GM21529 (cell line): Measurements from ENCODE around the gene NDUFAB1.
"Not testable (repeated sequence)": the region's sequence is repeated elsewhere in the genome, so short reads cannot be mapped to it uniquely, and the experiment has no call there.

Experiments used
- ATAC-seq: cut with Tn5 transposase; IDR thresholded peaks from one replicate; pipeline ENCODE4 v1.9.1; 2021; ENCODE audit not compliant: unreplicated experiment

The NDUFAB1 gene

DNA sequence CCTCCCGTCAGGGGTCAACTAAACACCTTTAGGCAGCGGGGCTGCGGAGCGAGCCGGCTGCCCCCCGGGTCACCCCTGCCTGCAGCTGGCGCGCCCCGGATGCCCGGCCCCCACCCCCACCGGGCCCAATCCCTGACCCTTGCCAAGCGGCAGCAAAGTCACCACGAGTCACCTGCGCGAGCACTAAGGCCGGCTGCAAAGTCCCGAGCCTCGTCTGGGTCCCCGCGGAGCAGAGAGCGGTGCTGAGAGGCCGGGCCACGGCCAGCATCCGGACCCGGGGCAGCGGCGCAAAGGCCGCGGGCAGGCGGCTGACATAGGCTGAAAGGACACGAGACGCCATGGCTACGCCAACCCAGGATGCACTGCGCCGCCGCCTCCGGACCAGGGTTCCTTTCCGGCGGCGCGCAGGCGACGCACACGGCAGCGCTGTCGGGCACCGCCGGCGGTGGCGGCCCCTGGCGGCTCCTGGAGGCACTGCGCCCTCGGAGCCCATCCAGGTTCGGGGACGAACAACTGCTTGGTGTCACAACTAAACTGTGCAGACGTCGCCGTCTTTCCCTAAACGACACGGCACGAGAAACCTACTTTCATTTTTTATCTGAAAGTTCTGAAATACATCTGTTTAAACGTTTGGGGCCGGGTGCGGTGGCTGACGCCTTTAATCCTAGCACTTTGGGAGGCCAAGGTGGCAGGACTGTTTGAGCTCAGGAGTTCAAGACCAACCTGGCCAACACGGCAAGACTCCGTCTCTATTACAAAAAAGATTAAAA is at the start of gene NDUFAB1:
Gene NDUFAB1 (minus strand): TSS at position 366 of the 770 bp plus-strand sequence. CDS start 26 bp downstream, at position 340.
- ATAC-seq, result peak; percentile 85

DNA sequence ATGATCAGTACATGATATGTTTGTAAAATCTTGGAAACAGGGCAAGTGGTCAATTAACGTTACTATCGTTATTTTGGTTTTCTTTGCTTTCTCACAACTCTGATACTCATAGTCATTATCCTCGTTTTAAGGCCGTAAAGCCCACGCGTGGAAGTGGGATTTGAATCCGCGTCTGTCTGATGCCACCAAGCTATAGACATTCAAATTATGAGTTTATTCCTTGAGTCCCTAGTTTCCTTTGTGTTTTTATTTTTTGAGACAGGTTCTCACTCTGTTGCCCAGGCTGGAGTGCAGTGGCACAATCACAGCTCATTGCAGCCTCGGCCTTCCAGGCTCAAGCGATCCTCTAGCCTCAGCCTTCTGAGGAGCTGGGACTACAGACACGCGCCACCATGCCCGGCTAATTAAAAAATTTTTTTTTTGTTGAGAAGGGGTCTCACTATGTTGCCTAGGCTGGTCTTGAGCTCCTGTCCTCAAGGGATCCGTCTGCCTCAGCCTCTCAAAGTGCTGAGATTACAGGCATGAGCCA is 46.2 kb upstream of the NDUFAB1 start:
- no peak for ATAC-seq

DNA sequence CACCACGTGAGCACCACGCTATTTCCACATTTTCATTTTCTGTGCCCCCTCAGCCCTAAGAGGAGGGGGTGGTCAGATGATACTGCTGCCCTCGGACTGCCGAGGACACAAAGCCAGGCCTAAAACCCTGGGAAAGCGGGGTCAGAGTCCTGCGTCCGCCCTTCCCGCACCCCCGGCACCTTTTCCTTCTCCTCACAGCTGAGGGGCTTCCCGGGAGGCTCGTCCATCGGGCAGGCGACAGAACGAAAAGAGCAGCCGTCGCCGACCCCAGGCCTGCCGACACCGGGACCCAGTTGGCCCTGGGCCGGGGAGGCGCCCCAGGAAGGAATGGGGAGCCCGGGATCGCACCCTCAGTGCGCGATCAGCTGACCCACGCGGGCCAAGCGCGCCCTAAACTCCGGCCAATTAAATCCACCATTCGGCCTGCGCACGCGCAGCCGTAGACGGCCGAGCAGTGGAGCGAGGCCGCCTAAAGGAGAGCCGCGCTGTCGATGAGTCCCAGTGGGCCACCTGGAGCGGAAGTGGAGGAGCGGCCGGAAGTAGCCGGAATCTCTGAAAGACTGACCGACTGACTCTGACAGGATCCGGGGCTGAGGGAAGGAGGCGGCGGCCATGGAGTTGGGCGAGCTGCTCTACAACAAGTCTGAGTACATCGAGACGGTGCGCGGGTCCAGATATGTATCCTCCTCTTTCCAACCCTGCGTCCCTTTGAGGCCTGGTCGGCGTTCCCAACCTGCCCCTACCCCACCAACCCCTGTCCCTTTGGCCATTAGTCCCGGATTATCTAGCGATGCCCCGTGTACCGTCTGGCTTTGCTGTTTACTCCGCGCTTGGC is 45.0 kb upstream of the NDUFAB1 start, which contains the start of the genes DCTN5 and PALB2:
Gene DCTN5 (plus strand): TSS at position 536 of the 835 bp plus-strand sequence. CDS start 77 bp downstream, at position 613.
Gene PALB2 (minus strand): TSS at position 380 of the 835 bp plus-strand sequence. CDS start 153 bp downstream, at position 227.
- peak; percentile 97 for ATAC-seq

DNA sequence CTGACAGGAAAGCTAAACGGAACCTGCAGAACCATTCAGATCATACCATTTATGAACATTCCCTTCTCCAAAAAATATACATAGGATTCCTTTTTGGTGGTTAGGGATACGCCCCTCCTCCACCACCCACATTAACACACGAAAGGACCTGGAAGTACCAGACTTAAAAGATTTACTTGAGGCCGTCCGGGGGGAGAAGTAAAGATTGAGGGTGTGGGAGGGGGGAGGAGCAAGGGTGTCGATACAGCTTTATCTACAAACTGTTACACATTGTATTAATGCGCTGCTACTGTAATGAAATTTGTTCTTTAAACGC is 44.5 kb upstream of the NDUFAB1 start:
- ATAC-seq, result no peak

DNA sequence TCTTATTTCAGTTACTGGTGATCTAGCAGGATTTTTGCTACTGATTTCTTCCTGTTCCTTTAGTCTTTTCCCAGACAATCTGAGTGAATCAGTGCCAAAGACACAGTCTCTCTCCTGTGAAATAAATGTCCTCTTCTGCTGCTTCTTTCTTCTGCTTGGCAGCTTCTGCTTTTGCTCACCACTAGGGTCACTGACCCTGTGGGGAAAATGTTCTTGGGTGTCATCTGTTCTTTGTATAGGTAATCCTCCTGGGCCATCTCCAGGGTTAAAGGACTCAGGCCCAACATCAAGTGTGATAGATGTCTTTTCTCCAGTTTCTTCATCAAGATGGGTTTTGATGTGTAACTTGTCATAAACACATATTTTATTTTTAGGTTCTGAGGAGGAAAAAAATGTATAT is 39.8 kb upstream of the NDUFAB1 start:
- no peak for ATAC-seq

DNA sequence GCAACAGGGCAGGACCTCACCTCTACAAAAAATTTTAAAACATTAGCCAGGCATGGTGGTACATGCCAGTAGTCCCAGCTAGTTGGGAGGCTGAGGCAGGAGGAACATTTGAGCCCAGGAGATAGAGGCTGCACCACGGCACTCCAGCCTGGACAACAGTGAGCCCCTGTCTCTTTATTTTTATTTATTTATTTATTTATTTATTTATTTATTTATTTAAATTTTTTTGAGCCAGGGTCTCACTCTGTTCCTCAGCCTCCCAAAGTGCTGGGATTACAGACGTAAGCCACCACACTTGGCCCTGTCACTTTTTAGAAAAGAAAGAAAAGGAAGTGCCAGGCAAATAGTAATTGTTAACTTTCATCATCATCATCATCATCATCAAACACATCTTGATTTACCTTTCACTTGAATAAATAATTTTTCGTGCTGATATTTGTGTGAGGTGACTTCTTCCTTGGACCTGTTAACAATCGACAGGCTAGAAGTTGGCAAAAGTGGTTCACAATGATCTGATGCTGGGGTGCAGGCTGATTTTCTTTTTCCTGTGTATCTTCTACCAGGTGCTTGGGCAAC is 38.4 kb upstream of the NDUFAB1 start:
- no peak for ATAC-seq

DNA sequence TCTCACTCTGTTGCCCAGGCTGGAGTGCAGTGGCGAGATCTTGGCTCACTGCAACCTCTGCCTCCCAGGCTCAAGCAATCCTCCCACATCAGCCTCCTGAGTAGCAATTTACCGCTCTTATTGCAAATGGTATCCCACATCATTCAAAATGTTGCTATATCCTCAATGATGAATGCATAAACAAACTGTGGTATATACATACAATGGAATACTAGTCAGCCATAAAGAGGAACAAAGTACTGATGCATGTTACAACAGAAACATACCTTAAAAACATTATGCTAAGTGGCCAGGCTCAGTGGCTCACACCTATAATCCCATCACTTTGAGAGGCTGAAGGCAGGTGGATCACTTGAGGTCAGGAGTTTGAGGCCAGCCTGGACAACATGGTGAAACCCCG is 35.8 kb upstream of the NDUFAB1 start:
- not testable (repeated sequence) for ATAC-seq

DNA sequence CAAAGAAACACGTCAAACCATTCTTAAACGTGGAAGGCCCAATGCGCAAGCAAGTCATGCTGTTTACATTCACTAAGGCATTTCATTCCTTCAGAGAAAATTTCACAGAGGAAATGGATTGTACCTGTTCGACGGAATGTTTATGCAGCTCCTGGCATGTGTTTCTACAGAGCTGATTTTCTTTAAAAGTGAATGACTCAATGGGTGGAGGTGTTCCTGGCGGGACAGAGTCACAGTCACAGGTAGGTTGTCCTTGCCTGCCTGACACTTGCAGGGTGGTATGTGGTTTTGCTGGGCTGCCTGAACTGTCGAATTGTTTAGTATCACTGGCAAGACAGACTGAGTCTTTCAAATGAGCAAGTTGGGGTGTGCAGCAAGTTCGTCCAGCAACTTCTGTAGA is 33.4 kb upstream of the NDUFAB1 start:
- ATAC-seq, result no peak

DNA sequence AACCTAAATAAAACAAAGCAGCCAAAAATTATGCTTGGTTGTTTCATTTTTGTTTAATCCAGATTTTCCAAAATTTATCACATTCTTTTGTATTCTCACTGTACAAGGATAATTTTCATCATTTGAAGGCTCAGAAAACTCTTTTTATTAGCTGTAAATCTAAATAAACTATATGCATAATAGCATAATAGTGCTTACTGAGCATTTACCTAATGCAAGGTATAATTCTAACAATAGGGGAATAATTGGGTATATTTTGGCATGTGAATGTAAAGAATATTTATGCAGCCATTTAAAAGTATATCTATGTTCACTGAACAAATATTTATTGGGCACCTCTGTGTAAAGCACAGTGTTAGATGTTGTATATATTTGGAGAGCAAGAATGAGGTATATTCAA is 28.0 kb upstream of the NDUFAB1 start:
- ATAC-seq, result no peak

DNA sequence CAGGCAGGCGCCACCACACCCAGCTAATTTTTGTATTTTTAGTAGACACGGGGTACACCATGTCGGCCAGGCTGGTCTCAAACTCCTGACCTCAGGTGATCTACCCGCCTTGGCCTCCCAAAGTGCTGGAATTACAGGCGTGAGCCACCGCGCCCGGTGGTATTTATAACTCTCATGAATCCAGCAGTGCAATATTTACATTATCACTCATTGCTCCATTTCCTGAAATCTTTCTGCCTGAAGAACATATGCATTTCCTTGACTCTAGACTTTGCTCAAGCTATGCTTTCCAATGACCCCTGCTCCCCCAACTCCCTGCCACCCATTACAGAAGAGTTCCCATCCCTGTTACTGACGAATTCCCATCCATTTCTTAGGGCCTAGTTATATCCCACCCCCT is 19.7 kb upstream of the NDUFAB1 start:
- no peak for ATAC-seq

DNA sequence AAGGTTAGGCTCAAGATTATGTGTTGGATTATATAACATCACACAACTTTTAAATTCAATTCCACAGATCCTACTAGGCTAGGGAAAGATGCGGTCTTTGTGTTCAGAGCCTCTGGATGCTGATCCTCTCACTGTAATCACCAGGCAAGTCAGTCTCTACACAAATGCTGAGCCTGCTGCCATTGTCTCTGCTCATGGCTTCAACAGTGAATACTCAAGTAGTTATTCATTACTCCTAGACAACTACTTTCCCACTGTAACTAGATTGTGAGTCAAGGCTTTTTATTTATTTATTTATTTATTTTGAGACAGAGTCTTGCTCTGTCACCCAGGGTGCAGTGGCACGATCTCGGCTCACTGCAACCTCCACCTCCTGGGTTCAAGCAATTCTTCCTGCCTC is 15.8 kb upstream of the NDUFAB1 start:
- no peak for ATAC-seq

DNA sequence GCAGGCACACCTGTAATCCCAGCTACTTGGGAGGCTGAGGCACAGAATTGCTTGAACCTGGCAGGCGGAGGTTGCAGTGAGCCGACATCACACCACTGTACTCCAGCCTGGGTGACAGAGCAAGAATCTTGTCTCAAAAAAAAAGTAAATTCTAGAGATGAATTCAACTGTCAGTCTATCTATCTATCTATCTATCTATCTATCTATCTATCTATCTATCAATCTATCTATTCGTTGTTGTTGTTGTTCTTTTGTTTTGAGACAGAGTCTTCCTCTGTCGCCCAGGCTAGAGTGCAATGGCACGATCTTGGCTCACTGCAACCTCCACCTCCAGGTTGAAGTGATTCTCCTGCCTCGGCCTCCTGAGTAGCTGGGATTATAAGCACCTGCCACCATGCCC is 14.8 kb upstream of the NDUFAB1 start:
- not testable (repeated sequence) for ATAC-seq

DNA sequence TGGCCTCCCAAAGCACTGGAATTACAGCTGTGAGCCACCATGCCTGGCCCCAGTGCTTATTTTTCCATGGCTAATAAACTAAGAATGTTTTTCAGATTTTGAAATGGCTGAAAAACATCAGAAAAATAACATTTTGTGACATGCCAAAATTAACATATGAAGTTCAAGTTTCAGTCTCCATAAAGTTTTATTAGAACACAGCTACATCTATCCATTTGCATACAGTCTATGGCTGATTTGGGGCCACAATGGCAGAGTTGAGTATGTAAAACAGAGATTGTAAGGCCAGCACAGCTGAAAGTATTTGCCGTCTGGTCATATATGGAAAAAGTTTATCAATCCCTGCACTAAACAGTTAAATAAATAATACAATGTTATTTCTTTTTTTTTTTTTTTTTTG is 13.8 kb upstream of the NDUFAB1 start:
- ATAC-seq, result no peak

DNA sequence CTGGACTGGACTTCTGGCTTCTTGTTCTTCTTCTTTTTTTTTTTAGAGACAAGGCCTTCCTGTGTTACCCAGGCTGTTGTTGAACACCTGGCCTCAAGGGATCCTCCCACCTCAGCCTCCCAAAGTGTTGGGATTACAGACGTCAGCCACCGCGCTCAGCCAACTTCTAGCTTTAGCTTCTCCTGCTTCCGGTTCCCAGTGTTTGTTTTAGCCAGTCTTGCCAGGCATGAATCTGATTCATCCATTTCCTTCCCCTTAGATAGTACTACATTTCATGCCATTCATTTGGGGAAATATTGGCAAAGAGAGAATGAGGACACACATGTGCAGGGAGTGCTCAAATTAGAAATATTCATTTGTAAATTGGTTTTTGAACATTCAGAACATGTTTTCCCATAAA is 12.1 kb upstream of the NDUFAB1 start:
- no peak for ATAC-seq

DNA sequence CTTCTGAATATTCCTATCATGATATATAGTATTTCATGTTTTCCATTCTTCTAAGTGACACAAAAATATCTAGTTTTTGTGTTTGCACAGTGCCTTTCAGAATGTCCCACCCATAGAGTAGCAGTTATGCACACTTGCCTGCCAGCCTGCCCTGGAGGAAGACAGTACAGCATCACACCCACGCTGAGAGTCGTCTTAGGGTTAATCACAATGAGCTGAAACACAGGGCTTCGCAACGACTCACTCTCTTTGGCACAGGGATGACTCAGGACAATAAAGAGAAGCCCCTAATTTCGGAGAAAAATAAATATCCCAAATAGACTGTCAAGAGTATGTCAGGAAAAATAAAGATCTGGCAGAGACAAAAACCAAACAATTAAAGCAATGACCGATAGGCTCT is 11.6 kb upstream of the NDUFAB1 start:
- ATAC-seq, result no peak

DNA sequence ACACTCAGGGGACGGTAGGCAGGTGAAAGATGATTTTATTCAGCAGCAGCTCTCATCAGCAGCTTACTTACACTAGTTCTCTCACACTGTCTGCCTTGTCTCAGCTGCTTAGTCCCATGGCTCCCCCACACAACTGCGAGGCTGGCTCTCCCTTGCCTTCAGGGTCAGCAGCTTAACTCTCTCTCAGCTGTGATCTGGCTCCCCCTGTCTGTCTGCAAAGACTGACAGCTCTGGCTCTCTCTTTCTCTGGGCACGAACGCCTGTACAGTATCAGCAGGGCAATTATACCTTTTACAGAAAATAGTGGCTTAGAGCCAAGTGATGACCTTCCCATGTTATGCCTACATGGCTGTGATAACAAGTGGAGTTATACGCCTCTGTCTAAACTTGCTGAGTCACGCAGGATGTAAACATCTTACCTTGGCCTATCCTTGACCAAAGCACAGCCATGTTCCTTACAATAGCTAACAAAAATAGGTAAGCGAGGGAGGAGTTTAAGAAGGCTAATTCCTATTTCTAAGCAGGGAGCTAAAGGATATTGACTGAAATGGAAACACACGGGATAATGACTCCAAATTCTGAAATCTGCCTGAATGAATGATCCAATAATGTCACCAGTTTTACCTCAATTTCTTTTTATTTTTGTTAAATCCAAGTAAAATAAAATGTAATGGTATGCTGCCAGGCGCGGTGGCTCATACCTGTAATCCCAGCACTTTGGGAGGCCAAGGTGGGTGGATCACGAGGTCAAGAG is 1.1 kb upstream of the NDUFAB1 start:
- no peak for ATAC-seq

DNA sequence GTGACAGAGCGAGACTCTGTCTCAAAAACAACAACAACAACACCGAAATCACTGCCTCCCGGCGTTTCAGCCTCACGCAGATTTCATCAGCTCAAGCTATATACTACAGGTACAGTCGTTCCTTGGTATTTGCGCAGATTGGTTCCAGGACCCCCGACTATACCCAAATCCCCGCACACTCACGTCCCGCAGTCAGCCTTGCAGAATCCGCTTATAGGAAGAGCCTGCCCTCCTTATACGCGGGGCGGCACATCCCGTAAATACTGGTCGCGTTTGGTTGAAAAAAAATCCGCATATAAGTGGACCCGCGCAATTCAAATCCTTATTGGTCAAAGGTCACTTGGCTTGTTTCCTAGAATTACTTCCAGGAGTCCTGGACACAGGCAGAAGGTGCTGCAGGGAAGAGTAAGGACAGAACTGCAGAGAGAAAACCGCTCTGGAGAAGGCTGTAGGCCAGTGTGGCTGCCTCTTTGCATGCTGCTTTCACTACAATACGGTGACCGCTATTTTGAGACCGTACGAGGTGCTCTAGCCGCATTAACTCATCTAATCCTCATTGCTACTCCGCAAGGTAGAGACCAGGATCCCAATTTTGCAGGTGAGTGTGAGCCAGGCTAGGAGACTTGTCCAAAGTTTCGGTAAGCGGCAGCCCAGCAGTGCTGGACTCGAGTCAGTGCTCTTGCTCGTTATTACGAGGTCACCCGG is 718 bp downstream of the NDUFAB1 start:
- peak; percentile 9 for ATAC-seq

DNA sequence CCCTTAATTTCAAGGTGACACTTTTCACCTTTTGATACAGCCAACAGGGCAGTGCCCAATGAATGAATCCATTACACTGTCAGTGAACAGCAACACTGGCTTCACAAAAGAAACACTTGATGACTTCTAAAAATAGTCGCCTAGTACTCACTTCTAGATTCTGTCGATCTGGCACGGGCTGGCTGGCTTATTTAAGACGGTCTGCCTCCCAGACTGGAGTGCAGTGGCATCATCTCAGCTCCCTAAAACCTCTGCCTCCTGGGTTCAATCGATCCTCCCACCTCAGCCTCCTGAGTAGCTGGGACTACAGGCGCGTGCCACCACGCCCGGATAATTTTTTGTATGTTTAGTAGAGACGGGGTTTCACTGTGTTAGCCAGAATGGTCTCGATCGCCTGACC is 1.9 kb downstream of the NDUFAB1 start:
- ATAC-seq, result no peak

DNA sequence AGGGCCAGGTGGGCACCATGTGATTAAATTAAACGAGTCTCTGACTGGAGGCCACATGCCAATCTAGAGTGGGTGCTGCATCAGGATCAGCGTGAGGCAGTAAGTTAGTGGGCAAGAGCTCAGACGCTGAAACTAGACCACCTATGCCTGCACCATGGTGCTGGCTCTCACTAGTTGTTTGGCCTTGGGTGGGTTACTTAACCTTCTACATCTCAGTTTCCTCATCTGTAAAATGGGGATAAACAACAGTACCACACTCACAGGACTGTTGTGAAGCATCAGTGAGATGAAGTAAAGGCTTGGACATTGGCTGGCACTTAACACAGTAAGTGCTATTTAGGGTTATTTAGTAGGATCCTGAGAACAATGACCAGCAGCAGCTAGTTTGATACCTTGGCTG is 5.9 kb downstream of the NDUFAB1 start:
- no peak for ATAC-seq

DNA sequence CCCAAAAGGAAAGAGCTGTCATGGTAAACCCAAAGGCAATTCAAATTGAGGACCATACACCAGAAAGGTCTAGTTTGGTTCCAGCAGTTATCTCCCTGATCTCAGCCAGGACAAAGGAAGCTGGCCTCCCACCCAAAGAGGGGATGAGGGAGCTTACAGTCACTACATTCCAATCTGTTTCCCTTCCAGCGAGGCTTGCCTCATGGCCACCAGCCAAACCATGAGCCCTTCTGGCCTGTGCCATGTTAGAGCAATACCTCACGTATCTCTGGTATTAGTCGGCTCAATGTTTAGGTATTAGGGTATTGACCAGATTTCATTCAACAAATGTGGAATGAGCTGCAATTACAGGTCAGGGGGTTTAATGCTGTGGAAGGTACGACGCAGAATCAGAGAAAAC is 8.4 kb downstream of the NDUFAB1 start:
- ATAC-seq, result no peak
